Measurements from ENCODE around the gene CHMP6.

Gene CHMP6

DNA sequence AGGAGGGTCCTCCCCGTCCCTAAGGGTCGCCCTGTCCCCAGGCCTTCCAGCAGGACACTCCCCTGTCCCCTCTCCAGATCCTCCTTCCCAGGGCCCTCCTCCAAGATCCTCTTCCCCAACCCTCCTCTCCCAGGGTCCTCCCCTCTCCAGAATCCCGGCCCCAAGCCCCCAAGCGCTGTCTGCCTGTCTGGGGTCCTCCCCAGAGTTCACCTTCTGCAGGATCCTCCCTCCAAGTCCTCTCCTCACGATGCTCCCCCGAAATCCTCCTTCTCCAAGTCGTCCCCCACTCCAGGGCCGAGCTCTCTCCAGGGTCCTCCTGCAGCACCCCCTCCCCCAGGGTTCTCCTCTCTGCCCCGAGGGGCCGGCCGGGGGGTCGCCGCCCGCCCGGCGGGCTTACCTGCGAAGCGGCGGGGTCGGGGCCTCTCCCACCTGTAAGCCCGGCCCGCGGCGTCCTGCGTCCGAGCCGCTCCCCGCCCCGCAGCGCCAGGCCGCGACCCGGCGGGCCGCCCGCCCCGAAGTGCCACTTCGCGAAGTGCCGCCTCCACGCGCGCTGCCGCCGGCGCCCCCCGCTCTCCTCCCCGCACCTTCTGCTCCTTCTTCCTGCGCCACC is 42.6 kb downstream of the CHMP6 start:
- in situ Hi-C loops (cut with HindIII; ENCODE audit: low sequenced_read_pairs) = no loop called here
- DNase-seq (ENCODE audit: low read depth) = no peak
- peak overlapping the region; percentile 56 for H3K4me3 ChIP-seq (ENCODE audit: low read depth, low read length)
- TF ChIP-seq CTCF (IDR thresholded peaks at IDR 0.05; ENCODE audit: low read depth, low read length, missing control alignments) = no peak

- peak; percentile 86 for DNase-seq (ENCODE audit: low read depth)
- TF ChIP-seq CTCF (IDR thresholded peaks at IDR 0.05; ENCODE audit: low read depth, low read length, missing control alignments) = no peak
- in situ Hi-C loops (cut with HindIII; ENCODE audit: low sequenced_read_pairs) = no loop called here
- peak within 1 kb of the TSS; percentile 56 for H3K4me3 ChIP-seq (ENCODE audit: low read depth, low read length)
Measured at GRCh38 chr17:81034779-81035520, 43.3 kb downstream of the CHMP6 start, which contains the start of gene BAIAP2. Gene BAIAP2, plus strand, starts transcription at chr17:81035151. Its CDS starts 104 bp downstream, at chr17:81035255.

GRCh38 chr17:81035521-81036196 is 44.0 kb downstream of the CHMP6 start:
- TF ChIP-seq CTCF (IDR thresholded peaks at IDR 0.05; ENCODE audit: low read depth, low read length, missing control alignments) = no peak
- DNase-seq (ENCODE audit: low read depth) = no peak
- H3K4me3 ChIP-seq (ENCODE audit: low read depth, low read length) = peak overlapping the region; percentile 50
- in situ Hi-C loops (cut with HindIII; ENCODE audit: low sequenced_read_pairs) = no loop called here

DNA sequence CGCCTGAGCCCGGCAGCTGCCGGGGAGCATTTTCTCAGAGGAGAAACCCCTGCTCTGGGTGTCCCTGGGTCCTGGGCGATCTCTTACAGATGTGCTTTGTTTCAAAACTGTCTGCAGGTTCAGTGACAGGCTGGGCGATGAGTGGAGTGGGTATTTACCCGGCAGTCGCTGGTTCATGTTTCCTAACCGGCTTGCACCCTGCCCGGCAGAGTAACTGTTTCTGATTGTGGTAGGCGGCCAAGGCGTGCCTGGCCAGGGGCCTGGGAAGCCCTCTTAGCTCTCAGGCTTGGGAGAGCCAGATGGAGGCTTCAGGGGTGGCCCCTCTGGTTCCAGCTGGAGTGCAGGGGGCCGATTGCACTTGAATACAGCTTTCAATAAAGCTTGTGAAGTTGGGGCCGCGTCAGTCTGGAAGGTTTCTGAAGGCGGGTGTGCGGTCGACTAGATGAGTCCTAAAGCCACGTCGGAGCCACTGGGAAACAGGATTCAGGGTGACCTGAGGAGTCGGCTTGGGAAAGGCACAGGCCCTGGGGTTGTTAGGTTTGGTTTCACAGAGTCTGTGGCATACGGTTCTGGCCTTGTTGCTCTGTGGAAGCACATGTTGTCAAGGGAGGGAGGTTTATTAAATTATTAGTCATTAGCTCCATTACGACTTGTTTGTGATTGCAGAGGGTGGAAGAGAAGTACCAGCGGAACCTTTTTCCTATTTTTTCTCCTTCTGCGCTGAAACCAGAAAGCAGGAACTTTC is 44.7 kb downstream of the CHMP6 start:
- peak overlapping the region; percentile 50 for H3K4me3 ChIP-seq (ENCODE audit: low read depth, low read length)
- DNase-seq (ENCODE audit: low read depth) = no peak
- no peak for TF ChIP-seq CTCF (IDR thresholded peaks at IDR 0.05; ENCODE audit: low read depth, low read length, missing control alignments)
- in situ Hi-C loops (cut with HindIII; ENCODE audit: low sequenced_read_pairs) = no loop called here

DNA sequence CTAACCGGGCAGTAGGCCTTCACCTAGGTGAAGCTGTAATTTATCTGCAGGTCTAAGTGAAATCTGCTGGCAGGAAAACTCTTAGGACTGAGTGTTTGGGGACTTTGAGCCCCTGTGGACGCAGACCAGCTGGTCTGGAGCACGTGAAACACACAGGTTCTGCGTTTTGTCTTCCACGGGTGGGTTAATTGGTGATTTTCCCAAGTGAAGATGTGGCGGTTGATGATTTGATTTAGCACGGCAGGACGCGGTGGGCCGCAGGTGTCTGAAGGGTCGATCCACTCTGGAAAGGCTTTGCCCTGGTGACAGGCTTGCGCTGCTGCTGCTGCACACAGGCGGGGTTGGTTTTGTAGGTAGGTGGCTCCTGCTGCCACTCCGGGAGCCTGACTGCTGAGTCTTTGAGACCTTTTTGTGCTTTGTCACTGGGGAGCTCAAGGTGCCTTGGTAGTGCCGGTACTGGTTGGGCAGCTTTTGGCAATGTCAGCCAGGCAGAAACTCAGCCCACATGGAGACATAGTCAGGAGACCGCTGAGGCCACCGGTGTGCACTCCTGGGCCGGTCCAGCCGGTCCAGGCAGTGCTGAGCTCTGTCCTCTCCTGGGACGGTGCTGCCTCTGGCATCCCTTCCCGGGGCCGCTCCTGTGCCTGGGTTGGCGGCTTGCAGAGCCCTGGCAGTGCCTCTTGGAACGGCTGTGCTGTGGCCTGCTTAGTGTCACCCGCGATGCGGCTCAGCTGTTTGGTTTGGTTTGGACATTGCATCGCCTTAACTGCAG is 45.6 kb downstream of the CHMP6 start:
- TF ChIP-seq CTCF (IDR thresholded peaks at IDR 0.05; ENCODE audit: low read depth, low read length, missing control alignments) = no peak
- in situ Hi-C loops (cut with HindIII; ENCODE audit: low sequenced_read_pairs) = no loop called here

More for the DNA sequence above, 45.6 kb downstream of the CHMP6 start:
- no peak for DNase-seq (ENCODE audit: low read depth)
- peak overlapping the region; percentile 50 for H3K4me3 ChIP-seq (ENCODE audit: low read depth, low read length)

Data from astrocyte of the cerebellum (primary cell).